Ectodermal cell (in vitro differentiated cells): ENCODE measurements around the gene BCL7C.
A peak's percentile ranks its signal among the peaks of the same experiment; 100 is the strongest.

Experiments used
- H3K27ac ChIP-seq: 2 replicates; pipeline ENCODE4 v1.7.0; 2013; ENCODE audit warnings: mild to moderate bottlenecking, low read depth, low read length; ENCODE audit not compliant: insufficient read depth, poor library complexity, severe bottlenecking
- H3K27me3 ChIP-seq: 2 replicates; pipeline ENCODE4 v1.7.0; 2013; ENCODE audit warnings: mild to moderate bottlenecking, low read length; ENCODE audit not compliant: insufficient read depth, control insufficient read depth, poor library complexity, severe bottlenecking
- H3K36me3 ChIP-seq: one replicate; pipeline ENCODE4 v1.7.0; 2013; ENCODE audit warnings: low read length; ENCODE audit not compliant: control insufficient read depth, insufficient read depth
- H3K4me1 ChIP-seq: one replicate; pipeline ENCODE4 v1.7.0; 2013; ENCODE audit warnings: low read length; ENCODE audit not compliant: control insufficient read depth, insufficient read depth
- H3K4me3 ChIP-seq: 2 replicates; pipeline ENCODE4 v1.7.0; 2013; ENCODE audit warnings: low read depth, low read length, control low read depth; ENCODE audit not compliant: insufficient read depth
- H3K9me3 ChIP-seq: 2 replicates; pipeline ENCODE4 v1.7.0; 2013; ENCODE audit warnings: mild to moderate bottlenecking, low read length, moderate library complexity; ENCODE audit not compliant: control insufficient read depth
- WGBS, 2 experiments: methylation state at CpG; one replicate each; pipeline ENCODE4 v1.1.7; 2013; ENCODE audit warnings: missing lambda C conversion rate in 2 of 2; 5-methylcytosine and 5-hydroxymethylcytosine counted together

Gene BCL7C

GRCh38 chr16:30884760-30885159 lies 9.1 kb downstream of the BCL7C start:
- Histone ChIP-seq H3K27ac (no peak overlapping the region), H3K9me3 (no peaks in the 10 kb centered on the region), H3K36me3 (peaks cover 9% of the 10 kb centered on the region), H3K4me1 (no peaks in the 10 kb centered on the region), H3K27me3 (no peaks in the 10 kb centered on the region), H3K4me3 (no peak overlapping the region)
- WGBS, 2 experiments, result 93 to 94% methylated on average over 3 of the region's 3 CpGs

GRCh38 chr16:30882429-30883310 lies 11.2 kb downstream of the BCL7C start:
- no peak overlapping the region for H3K27ac ChIP-seq
- 86 to 92% methylated on average over 4 of the region's 4 CpGs for WGBS, 2 experiments
- H3K9me3 ChIP-seq, result no peaks in the 10 kb centered on the region
- H3K4me1 ChIP-seq, result no peaks in the 10 kb centered on the region
- no peaks in the 10 kb centered on the region for H3K27me3 ChIP-seq
- peaks cover 3% of the 10 kb centered on the region for H3K36me3 ChIP-seq
- H3K4me3 ChIP-seq, result no peak overlapping the region

- H3K4me3 ChIP-seq, result peak overlapping the region; percentile 81
- H3K9me3 ChIP-seq, result no peaks in the 10 kb centered on the region
Observed at GRCh38 chr16:30876867-30877266, 17.0 kb downstream of the BCL7C start.

GRCh38 chr16:30875871-30876801 lies 17.7 kb downstream of the BCL7C start:
- peaks cover 8% of the 10 kb centered on the region for H3K4me1 ChIP-seq
- H3K27ac ChIP-seq, result peak overlapping the region; percentile 81
- peak overlapping the region; percentile 81 for H3K4me3 ChIP-seq
- H3K9me3 ChIP-seq, result no peaks in the 10 kb centered on the region
- WGBS, 2 experiments, result 29 to 34% methylated on average over 12 of the region's 12 CpGs
- no peaks in the 10 kb centered on the region for H3K27me3 ChIP-seq
- H3K36me3 ChIP-seq, result no peaks in the 10 kb centered on the region

More at GRCh38 chr16:30876867-30877266, 17.0 kb downstream of the BCL7C start:
- Histone ChIP-seq H3K36me3 (no peaks in the 10 kb centered on the region), H3K4me1 (peaks cover 8% of the 10 kb centered on the region), H3K27me3 (no peaks in the 10 kb centered on the region), H3K27ac (no peak overlapping the region)
- WGBS, 2 experiments, result 58 to 73% methylated on average over 4 to 5 of the region's 5 CpGs

- Histone ChIP-seq H3K27me3 (no peaks in the 10 kb centered on the region), H3K4me3 (peak overlapping the region; percentile 81), H3K36me3 (no peaks in the 10 kb centered on the region), H3K27ac (peak overlapping the region; percentile 81), H3K4me1 (peaks cover 8% of the 10 kb centered on the region), H3K9me3 (no peaks in the 10 kb centered on the region)
- WGBS, 2 experiments, result 0 to 1% methylated on average over 85 of the region's 85 CpGs
Observed at GRCh38 chr16:30874821-30875717, 18.8 kb downstream of the BCL7C start.

GRCh38 chr16:30874244-30874820 lies 19.5 kb downstream of the BCL7C start:
- peak overlapping the region; percentile 81 for H3K4me3 ChIP-seq
- H3K9me3 ChIP-seq, result no peaks in the 10 kb centered on the region
- peak overlapping the region; percentile 81 for H3K27ac ChIP-seq
- WGBS, 2 experiments, result 31 to 33% methylated on average over 23 of the region's 23 CpGs
- H3K27me3 ChIP-seq, result no peaks in the 10 kb centered on the region
- H3K36me3 ChIP-seq, result no peaks in the 10 kb centered on the region
- H3K4me1 ChIP-seq, result peaks cover 8% of the 10 kb centered on the region

- Histone ChIP-seq H3K9me3 (no peaks in the 10 kb centered on the region), H3K36me3 (no peaks in the 10 kb centered on the region), H3K27me3 (no peaks in the 10 kb centered on the region), H3K27ac (no peak overlapping the region), H3K4me1 (no peaks in the 10 kb centered on the region), H3K4me3 (no peak overlapping the region)
- WGBS, 2 experiments, result 92 to 94% methylated on average over 6 of the region's 6 CpGs
Observed at GRCh38 chr16:30870904-30871303, 23.0 kb downstream of the BCL7C start.

GRCh38 chr16:30867747-30868146 lies 26.1 kb downstream of the BCL7C start:
- WGBS, 2 experiments, result 82 to 88% methylated on average over 3 to 5 of the region's 5 CpGs
- Histone ChIP-seq H3K27ac (no peak overlapping the region), H3K9me3 (no peaks in the 10 kb centered on the region), H3K4me3 (no peak overlapping the region), H3K36me3 (no peaks in the 10 kb centered on the region), H3K27me3 (no peaks in the 10 kb centered on the region), H3K4me1 (no peaks in the 10 kb centered on the region)

GRCh38 chr16:30866031-30866430 lies 27.8 kb downstream of the BCL7C start:
- H3K27ac ChIP-seq, result no peak overlapping the region
- H3K36me3 ChIP-seq, result no peaks in the 10 kb centered on the region
- no peaks in the 10 kb centered on the region for H3K27me3 ChIP-seq
- H3K9me3 ChIP-seq, result no peaks in the 10 kb centered on the region
- WGBS, 2 experiments, result 73 to 77% methylated on average over 5 to 6 of the region's 6 CpGs
- H3K4me3 ChIP-seq, result no peak overlapping the region
- no peaks in the 10 kb centered on the region for H3K4me1 ChIP-seq
